Activated CD4-positive, alpha-beta memory T cell treated with anti-CD3 and anti-CD28 coated beads for 36 hours (primary cell): Measurements from ENCODE around the gene SMIM35. TPM values are rescaled to one million over a fixed set of nuclear protein-coding genes. Genes with fewer than 3 reads are reported as not detected.
"Not testable (repeated sequence)": the region's sequence is repeated elsewhere in the genome, so short reads cannot be mapped to it uniquely, and the experiment has no call there.

Experiments used
- CTCF ChIA-PET: fragments of 350-600 bp; sonication (Branson Sonifier 250); formaldehyde crosslinking; loops from one replicate; lab custom pipeline; 2021; ENCODE audit warnings: antibody characterized with exemption, inconsistent platforms; lab: Charles Lee
- POLR2A ChIA-PET: fragments of 350-600 bp; sonication (Branson Sonifier 250); formaldehyde crosslinking; loops from one replicate; lab custom pipeline; 2021; ENCODE audit warnings: antibody characterized with exemption; lab: Charles Lee
- DNase-seq: peaks from one replicate; pipeline ENCODE4 v3.0.0-alpha.2; 2020
- H3K27ac Mint-ChIP-seq: one replicate; pipeline ENCODE4 v1.8.0; 2021; ENCODE audit warnings: mixed read lengths
- H3K27me3 Mint-ChIP-seq: one replicate; pipeline ENCODE4 v1.8.0; 2021; ENCODE audit warnings: mixed read lengths
- H3K36me3 Mint-ChIP-seq: one replicate; pipeline ENCODE4 v1.8.0; 2021; ENCODE audit warnings: mixed read lengths
- H3K4me1 Mint-ChIP-seq: one replicate; pipeline ENCODE4 v1.8.0; 2021; ENCODE audit warnings: low read depth, mixed read lengths
- H3K4me3 Mint-ChIP-seq: one replicate; pipeline ENCODE4 v1.8.0; 2021; ENCODE audit warnings: mild to moderate bottlenecking, mixed read lengths
- H3K9me3 Mint-ChIP-seq: one replicate; pipeline ENCODE4 v1.8.0; 2021; ENCODE audit warnings: mixed read lengths
- intact Hi-C: fragments of 100-400 bp; cut with micrococcal nuclease; formaldehyde crosslinking; loops from one replicate; pipeline ENCODE4 v1.15.1; 2023
- total RNA-seq, 2 experiments: library from RNA; stranded (reverse); gene quantifications; one replicate each; pipeline ENCODE4 v1.2.3, GENCODE V29; 2021

The SMIM35 gene
- total RNA-seq, 2 experiments from 2014 or later, result 0.22 to 0.40 TPM

DNA sequence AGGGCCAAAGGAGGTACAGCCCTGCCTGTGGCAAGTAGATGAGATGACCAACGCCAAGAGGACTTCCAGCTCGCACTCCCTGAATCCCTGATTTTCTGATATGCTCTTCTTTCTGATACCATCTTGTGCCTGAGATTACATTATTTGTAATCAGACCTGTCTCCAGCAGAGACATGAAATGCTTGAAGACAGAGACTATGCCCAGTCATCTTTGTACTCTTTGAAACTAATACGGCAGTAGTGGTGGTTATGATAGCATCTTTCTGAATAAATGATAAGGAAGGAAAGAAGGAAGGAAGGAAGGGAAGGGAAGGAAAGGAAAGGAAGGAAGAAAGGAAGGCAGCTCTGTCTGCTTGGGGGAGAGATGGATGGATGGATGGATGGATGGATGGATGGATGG is 72.7 kb downstream of the SMIM35 start:
- H3K4me1 Mint-ChIP-seq, result peaks cover 63% of the 10 kb centered on the region
- H3K4me3 Mint-ChIP-seq, result no peak overlapping the region
- no peaks in the 10 kb centered on the region for H3K27me3 Mint-ChIP-seq
- ChIA-PET POLR2A (interaction anchor here (1.5 kb wide), 1 partner anchor 28 kb away, joined by 3 read pairs; no protein-coding TSS in a partner anchor), CTCF (interaction anchor here (1.3 kb wide), 1 partner anchor 207 kb away, joined by 3 read pairs; no protein-coding TSS in a partner anchor)
- intact Hi-C loops, result loop anchor here (1.0 kb wide), 1 partner anchor 32 kb away; no protein-coding TSS in a partner anchor
- H3K27ac Mint-ChIP-seq, result peak overlapping the region; percentile 1
- DNase-seq, result no peak
- H3K36me3 Mint-ChIP-seq, result peaks cover 22% of the 10 kb centered on the region
- peaks cover 25% of the 10 kb centered on the region for H3K9me3 Mint-ChIP-seq

DNA sequence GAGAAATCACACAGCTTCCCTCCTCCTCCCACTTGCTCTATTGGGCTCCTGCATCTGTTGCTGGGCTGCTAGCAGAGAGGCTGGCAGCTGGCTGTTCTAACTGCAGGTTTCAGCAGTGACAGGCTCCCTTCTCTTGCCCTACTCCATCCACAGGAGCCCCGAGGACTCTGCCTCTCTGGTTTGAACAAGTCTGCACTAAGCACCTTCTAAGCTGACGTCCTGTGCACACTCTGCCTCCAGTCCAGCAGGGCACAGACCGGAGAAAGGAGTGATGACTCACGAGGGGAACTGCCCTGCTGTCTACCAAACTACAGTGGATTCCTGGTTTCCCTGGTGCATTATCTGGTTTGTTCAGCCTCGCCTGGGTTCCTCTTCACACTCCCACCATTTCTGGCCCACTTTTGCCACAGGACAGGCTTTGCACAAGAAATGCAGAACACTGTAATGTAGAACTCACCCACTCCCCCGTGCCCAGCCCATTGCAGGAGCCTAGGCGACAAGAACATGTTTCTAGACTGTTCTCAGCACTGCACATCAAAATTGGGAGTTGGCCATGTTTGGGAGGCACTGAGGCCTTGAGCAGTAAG is 74.6 kb downstream of the SMIM35 start:
- DNase-seq, result peak; percentile 52
- Mint-ChIP-seq H3K36me3 (peaks cover 9% of the 10 kb centered on the region), H3K4me1 (peaks cover 81% of the 10 kb centered on the region), H3K27ac (peak overlapping the region; percentile 63), H3K9me3 (peaks cover 10% of the 10 kb centered on the region), H3K4me3 (no peak overlapping the region), H3K27me3 (no peaks in the 10 kb centered on the region)
- POLR2A ChIA-PET, result interaction anchor here (0.7 to 2.4 kb wide), 4 partner anchors 10 to 26 kb away, joined by 4 to 10 read pairs (median 6); partner anchors contain the start of gene IL10RA
- intact Hi-C loops, result no loop called here
- CTCF ChIA-PET, result interaction anchor here (1.2 to 1.5 kb wide), 2 partner anchors 11 to 205 kb away, joined by 3 read pairs; no protein-coding TSS in a partner anchor

DNA sequence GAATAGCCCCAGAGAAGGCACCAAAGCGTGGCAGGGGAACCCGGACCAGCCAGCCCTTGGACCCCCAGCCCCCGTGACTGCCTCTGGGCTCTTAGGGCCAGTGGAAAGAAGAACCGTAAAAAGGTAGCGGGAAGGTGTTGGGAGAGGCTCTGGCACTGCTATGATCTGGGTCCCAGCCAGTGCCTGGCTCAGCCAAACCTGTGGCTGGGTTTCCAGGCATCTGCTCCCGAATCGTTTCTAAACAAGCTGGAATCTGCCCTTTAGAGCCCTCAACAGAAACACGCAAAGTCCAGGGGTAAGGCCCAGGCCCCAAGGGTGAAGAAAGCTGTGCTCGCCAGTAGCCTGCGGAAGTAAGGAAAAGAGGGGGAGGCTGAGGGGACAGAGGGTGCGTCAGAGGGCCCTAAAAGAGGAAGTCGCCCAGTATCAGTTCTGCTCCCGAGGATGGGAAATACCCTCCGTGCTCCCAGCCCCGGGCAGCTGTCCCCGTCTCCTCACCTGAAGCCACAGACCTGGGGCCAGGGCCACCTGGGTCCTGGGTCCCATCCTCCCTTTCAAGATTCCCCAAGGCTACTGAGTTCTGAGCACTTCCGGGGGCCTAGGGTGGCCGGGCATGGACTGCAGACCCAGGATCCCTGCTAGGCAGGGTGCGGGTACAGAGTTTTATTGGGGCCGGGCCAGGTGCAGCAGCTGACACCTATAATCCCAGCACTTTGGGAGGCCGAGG is 75.9 kb downstream of the SMIM35 start:
- ChIA-PET POLR2A (no interaction called here), CTCF (interaction anchor here (1.3 kb wide), 1 partner anchor 203 kb away, joined by 3 read pairs; no protein-coding TSS in a partner anchor)
- H3K4me3 Mint-ChIP-seq, result no peak overlapping the region
- intact Hi-C loops, result no loop called here
- no peaks in the 10 kb centered on the region for H3K9me3 Mint-ChIP-seq
- H3K27me3 Mint-ChIP-seq, result no peaks in the 10 kb centered on the region
- H3K4me1 Mint-ChIP-seq, result peaks cover 90% of the 10 kb centered on the region
- no peak for DNase-seq
- H3K27ac Mint-ChIP-seq, result no peak overlapping the region
- peaks cover 2% of the 10 kb centered on the region for H3K36me3 Mint-ChIP-seq

DNA sequence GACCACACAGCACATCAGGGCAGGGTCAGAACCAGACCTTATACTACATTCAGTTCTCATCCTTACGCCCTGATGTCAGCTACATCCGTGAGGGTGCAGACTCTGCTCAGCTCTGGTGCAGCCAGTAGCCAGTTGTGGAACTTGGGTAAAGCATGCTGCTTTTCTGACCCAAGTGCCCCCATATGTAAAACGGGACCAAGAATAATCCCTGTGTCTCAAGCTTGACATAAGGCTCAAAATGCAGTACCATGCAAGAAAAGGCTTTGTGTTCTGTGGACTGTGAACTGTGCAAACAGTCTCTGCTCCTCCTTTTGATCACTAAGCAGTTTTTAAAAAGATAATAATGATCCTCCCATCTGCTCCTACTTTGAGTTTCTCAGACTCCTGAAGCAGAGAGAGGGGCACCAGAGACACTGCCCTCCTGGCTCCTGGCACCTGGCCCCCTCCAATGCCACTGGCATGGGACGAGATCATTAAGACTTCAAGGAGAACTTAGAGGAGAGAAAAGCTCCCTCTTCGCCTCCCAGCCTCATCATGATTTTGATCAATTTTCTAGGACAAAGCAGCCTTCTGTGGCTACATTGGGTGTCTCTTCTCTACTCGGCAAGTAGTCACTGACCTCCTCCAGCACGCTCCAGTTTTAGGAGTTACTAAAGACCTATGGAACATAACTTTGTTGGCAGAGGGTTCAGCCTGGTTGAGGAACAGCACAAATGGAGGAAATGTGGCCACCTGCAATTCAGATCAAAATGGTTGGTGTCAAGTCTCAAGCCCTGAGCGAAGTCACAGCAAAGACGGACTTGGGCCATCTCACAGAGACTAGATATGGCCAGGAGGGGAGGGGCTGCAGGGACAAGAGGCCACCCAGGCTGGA is 76.7 kb downstream of the SMIM35 start:
- POLR2A ChIA-PET, result no interaction called here
- peaks cover 90% of the 10 kb centered on the region for H3K4me1 Mint-ChIP-seq
- no peaks in the 10 kb centered on the region for H3K36me3 Mint-ChIP-seq
- intact Hi-C loops, result loop anchor here (10.0 kb wide), 1 partner anchor 235 kb away; no protein-coding TSS in a partner anchor
- H3K9me3 Mint-ChIP-seq, result no peaks in the 10 kb centered on the region
- no peak for DNase-seq
- no peaks in the 10 kb centered on the region for H3K27me3 Mint-ChIP-seq
- no peak overlapping the region for H3K4me3 Mint-ChIP-seq
- CTCF ChIA-PET, result interaction anchor here (1.3 kb wide), 1 partner anchor 203 kb away, joined by 3 read pairs; no protein-coding TSS in a partner anchor
- H3K27ac Mint-ChIP-seq, result no peak overlapping the region

DNA sequence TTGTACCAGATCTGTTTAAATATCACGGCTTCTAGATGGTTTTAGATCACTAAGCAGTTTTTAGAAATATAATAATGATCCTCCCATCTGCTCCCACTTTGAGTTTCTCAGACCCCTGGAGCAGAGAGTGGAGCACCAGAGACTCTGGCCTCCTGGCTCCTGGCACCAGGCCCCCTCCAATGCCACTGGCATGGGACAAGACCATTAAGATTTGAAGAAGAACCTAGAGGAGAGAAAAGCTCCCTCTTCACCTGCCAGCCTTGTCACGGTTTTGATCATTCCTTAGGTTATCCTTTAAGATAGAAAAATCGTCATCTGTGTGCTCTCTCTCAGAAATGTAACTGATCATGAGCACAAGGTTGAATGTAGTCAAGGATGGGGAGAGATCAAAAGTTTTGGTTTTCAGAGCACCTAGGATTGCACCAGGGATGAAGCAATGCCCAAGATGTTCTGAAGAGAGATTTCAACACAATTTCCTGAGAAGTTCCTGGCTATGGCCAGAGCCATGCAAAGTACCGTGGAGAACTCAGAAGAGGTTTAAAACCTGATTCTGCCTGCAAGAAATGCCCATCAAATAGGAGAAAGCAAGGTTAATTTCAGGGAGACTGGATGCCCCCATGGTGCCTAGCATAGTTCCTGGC is 78.4 kb downstream of the SMIM35 start:
- no peak for DNase-seq
- Mint-ChIP-seq H3K4me3 (peak overlapping the region; percentile 21), H3K27ac (peak overlapping the region; percentile 82), H3K9me3 (peaks cover 8% of the 10 kb centered on the region), H3K36me3 (peaks cover 10% of the 10 kb centered on the region), H3K27me3 (no peaks in the 10 kb centered on the region), H3K4me1 (peaks cover 91% of the 10 kb centered on the region)
- intact Hi-C loops, result loop anchor here (10.0 kb wide), 1 partner anchor 236 kb away; no protein-coding TSS in a partner anchor
- CTCF ChIA-PET, result interaction anchor here (0.6 to 1.4 kb wide), 5 partner anchors 21 to 201 kb away, joined by 3 to 8 read pairs (median 4); no protein-coding TSS in a partner anchor
- POLR2A ChIA-PET, result interaction anchor here (1.0 to 1.7 kb wide), 3 partner anchors 11 to 37 kb away, joined by 3 to 15 read pairs (median 5); partner anchors contain the start of gene IL10RA

DNA sequence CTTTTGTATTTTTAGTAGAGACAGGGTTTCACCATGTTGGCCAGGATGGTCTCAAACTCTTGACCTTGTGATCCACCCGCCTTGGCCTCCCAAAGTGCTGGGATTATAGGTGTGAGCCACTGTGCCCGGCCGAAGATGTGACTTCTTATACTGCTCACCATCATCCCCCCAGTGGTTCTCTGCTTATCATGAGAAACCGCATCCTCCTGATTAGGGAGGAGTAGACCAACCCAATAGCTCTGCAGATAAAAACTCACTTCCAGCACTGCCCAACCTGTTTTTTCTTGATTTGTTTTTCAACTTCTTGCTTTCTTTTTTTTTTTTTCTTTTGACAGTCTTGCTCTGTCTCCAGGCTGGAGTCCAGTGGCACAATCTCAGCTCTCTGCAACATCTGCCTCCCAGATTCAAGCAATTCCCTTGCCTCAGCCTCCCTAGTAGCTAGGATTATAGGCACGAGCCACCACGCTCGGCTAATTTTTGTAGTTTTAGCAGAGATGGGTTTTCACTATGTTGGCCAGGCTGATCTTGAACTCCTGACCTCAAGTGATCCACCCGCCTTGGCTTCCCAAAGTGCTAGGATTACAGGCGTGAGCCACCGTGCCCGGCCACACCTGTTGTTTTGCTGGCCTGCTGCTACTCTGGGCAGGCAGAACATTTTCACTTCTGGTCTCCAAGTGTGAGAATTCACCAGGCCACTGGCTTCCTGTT is 79.0 kb downstream of the SMIM35 start:
- intact Hi-C loops, result loop anchor here (10.0 kb wide), 1 partner anchor 237 kb away; no protein-coding TSS in a partner anchor
- H3K9me3 Mint-ChIP-seq, H3K27me3 Mint-ChIP-seq: not testable (repeated sequence)
- ChIA-PET POLR2A (interaction anchor here (1.0 to 2.1 kb wide), 4 partner anchors 11 to 39 kb away, joined by 3 to 15 read pairs (median 6); partner anchors contain the start of gene IL10RA), CTCF (interaction anchor here (0.6 to 1.7 kb wide), 7 partner anchors 20 to 200 kb away, joined by 3 to 11 read pairs (median 5); no protein-coding TSS in a partner anchor)
- peaks cover 92% of the 10 kb centered on the region for H3K4me1 Mint-ChIP-seq
- H3K4me3 Mint-ChIP-seq, result peak overlapping the region; percentile 21
- H3K36me3 Mint-ChIP-seq, result peaks cover 12% of the 10 kb centered on the region
- peak; percentile 49 for DNase-seq
- H3K27ac Mint-ChIP-seq, result peak overlapping the region; percentile 82

DNA sequence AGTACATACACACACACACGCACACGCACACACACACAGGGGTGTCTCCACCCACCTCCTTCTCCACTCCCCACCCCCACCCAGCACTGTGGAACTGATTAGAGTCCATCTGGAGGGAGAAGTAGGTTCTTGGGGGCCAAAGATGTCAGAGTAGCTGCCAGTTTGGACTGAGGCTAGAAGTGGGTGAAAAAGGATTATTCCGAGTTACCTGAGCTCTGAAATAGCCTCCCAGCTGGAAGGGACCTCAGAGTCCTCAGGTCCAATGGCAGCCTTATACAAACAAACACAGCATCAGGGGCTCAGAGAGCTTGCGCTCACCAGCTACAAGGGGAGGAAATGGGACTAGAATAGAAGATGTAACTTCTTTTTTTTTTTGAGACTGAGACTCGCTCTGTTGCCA is 79.7 kb downstream of the SMIM35 start:
- POLR2A ChIA-PET, result interaction anchor here (0.6 to 2.1 kb wide), 4 partner anchors 10 to 40 kb away, joined by 4 to 15 read pairs (median 6); partner anchors contain the start of gene IL10RA
- Mint-ChIP-seq H3K4me1 (peaks cover 92% of the 10 kb centered on the region), H3K27me3 (no peaks in the 10 kb centered on the region)

DNA sequence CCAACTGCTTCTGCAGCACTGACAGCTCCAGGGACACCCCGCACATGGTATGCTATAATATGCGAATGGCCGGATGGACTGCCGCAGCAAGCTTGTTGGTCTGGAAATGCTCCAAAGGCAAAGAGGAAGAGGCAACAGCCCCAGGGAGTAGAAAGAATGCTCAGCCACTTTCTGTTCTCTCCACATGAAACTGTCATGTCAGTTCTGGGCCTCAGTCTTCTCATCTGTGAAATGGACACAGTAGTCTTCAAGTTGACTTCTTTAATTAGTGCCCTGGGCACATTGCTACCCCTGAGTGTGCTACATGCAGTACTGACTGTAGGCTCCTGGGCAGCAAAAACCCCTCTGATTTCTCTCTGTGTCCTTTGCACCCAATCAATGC is 80.6 kb downstream of the SMIM35 start:
- intact Hi-C loops, result loop anchor here (10.0 kb wide), 1 partner anchor 239 kb away; no protein-coding TSS in a partner anchor
- CTCF ChIA-PET, result interaction anchor here (1.0 to 1.7 kb wide), 4 partner anchors 15 to 199 kb away, joined by 3 to 11 read pairs (median 3); no protein-coding TSS in a partner anchor
- Mint-ChIP-seq H3K4me3 (no peak overlapping the region), H3K9me3 (peaks cover 8% of the 10 kb centered on the region), H3K27me3 (no peaks in the 10 kb centered on the region), H3K4me1 (peaks cover 94% of the 10 kb centered on the region), H3K36me3 (peaks cover 16% of the 10 kb centered on the region), H3K27ac (peak overlapping the region; percentile 99)
- no peak for DNase-seq
- POLR2A ChIA-PET, result interaction anchor here (1.2 to 2.1 kb wide), 2 partner anchors 41 to 55 kb away, joined by 3 to 6 read pairs; no protein-coding TSS in a partner anchor

More for the DNA sequence above, 79.7 kb downstream of the SMIM35 start:
- peak overlapping the region; percentile 82 for H3K27ac Mint-ChIP-seq
- DNase-seq, result no peak
- H3K9me3 Mint-ChIP-seq, result peaks cover 8% of the 10 kb centered on the region
- CTCF ChIA-PET, result interaction anchor here (0.6 to 1.7 kb wide), 8 partner anchors 20 to 200 kb away, joined by 3 to 11 read pairs (median 4); no protein-coding TSS in a partner anchor
- peaks cover 12% of the 10 kb centered on the region for H3K36me3 Mint-ChIP-seq
- intact Hi-C loops, result loop anchor here (10.0 kb wide), 1 partner anchor 238 kb away; no protein-coding TSS in a partner anchor
- H3K4me3 Mint-ChIP-seq, result peak overlapping the region; percentile 25

DNA sequence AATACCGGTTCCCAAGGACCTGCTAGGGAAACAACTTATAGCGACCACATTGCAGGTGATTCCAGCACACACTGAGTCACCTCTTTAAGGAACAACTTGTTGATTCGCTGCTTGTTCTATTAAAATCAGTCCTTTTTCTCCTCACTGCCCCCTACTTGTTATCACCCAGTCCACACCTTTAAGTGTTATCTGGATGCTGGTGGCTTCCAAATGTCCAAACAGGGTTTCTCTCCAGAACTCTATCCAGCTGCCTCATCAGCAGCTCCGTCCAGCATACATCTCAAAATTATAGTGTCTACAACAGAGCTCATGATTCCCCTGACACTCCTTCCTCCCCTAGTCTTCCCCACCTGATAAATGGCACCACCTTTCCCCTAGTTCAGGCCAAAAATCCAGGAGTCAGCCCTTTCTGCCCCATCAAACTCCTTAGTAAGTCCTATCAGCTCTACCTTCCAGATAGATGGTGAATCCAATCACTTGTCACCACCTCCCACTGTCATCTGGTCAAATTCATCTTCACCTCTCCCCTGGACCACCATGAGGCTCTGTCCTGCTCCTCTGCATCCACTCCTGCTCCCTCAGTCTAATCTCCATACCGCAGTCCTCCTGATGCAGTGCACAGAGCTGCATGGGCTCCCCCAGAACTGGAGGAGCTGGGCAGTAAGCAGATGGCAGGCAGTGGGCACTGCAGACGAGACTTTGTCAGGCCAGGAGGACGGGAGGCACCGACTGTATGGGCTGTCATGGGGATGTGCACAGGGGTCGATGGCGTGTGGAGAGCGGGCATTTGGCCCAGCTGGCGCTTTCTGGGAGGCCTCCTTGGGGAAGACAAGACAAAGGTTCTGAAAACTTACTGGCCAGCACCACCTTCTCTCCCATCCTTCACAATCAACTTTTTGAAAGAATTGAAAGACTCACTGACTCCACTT is 81.3 kb downstream of the SMIM35 start:
- DNase-seq, result no peak
- no peak overlapping the region for H3K4me3 Mint-ChIP-seq
- H3K9me3 Mint-ChIP-seq, result peaks cover 8% of the 10 kb centered on the region
- H3K4me1 Mint-ChIP-seq, result peaks cover 95% of the 10 kb centered on the region
- peak overlapping the region; percentile 99 for H3K27ac Mint-ChIP-seq
- intact Hi-C loops, result loop anchor here (10.0 kb wide), 1 partner anchor 239 kb away; no protein-coding TSS in a partner anchor
- POLR2A ChIA-PET, result interaction anchor here (1.0 to 12.0 kb wide), 3 partner anchors 18 to 54 kb away, joined by 3 to 265 read pairs (median 3); partner anchors contain the start of gene IL10RA
- H3K36me3 Mint-ChIP-seq, result peaks cover 17% of the 10 kb centered on the region
- CTCF ChIA-PET, result interaction anchor here (1.0 to 4.7 kb wide), 5 partner anchors 15 to 198 kb away, joined by 3 to 19 read pairs (median 3); no protein-coding TSS in a partner anchor
- no peaks in the 10 kb centered on the region for H3K27me3 Mint-ChIP-seq
